ACHN (cell line): ENCODE results near the gene ZNF157.

Experiments used
- DNase-seq: peaks from one replicate; pipeline ENCODE4 v3.0.0-alpha.2; 2015
- in situ Hi-C: cut with HindIII; loops from 2 replicates; pipeline ENCODE4 v1.10.0; 2017; ENCODE audit warnings: low sequenced_read_pairs, low pct_ligation_motif_present, low pct_unique_long_range_greater_than_20kb

Gene ZNF157

DNA sequence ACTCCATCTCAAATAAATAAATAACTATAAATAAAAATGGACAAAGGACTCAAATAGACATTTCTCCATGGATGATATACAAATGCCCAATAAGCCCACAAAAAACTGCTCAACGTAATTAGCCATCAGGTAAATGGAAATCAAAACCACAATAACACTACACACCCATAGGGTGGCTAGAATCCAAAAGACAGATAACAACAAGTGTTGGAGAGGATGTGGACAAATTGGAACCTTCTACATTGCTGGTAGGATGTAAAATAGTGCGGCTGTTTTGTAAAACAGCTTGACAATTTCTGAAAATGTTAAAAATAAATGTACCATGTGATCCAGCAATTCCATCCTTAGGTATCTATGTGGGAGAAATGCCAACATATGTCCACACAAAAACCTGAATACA is 52.1 kb downstream of the ZNF157 start:
- in situ Hi-C loops: no loop called here
- no peak for DNase-seq

GRCh38 chrX:47430925-47431324 is 60.5 kb downstream of the ZNF157 start:
- no peak for DNase-seq
- in situ Hi-C loops: no loop called here

DNA sequence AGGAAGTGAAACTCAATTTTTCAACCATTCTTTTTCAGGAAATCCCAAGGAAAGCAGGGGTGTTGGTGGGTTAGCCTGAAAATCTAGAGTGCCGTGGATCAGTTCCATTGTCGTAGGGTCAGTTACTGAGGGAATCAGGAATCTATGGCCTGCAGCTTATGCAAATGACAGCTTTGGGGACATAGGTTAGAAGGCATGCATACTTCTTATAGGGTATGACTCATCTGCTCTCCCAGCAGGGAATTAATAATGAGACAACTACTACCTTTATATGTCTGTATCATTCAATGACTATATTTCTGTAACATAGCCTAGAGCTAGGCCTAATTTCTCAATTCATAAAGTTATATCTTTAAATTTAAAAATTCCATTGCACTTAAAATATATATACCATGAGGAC is 76.1 kb downstream of the ZNF157 start:
- in situ Hi-C loops: no loop called here
- no peak for DNase-seq

DNA sequence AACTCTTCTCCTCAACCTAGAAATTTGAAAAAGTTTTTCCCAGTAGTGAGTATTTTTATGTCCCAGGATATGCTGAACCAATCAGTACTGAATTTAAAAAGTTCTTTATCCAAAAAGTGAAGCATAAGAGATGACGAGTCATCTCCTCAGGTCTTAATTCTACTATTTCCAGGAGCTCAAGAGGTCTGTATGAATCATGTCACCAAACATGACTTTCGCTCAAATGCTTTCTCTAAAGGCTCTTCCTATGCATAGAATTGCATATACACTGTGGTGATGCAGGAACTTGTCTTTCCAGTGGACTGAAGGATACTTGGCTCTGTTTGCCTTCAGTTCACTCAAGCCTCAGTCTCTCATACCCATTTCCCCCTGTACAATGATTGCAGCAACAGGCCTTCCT is 76.6 kb downstream of the ZNF157 start:
- in situ Hi-C loops: no loop called here
- no peak for DNase-seq

DNA sequence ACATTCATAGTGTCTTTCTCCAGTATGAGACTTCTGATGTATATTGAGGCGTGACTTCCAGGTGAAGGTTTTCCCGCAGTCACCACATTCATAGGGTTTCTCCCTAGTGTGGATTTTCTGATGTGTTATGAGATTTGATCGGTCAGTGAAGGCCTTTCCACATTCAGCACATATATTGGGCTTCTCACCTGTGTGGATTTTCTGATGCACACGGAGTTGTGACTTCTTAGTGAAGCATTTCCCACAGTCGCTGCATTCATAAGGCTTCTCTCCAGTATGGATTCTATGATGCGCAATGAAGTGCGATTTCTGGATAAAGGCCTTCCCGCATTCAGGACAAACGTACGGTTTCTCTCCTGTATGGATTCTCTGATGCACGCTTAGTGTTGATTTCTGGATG is 77.2 kb downstream of the ZNF157 start:
- no peak for DNase-seq
- in situ Hi-C loops: no loop called here

- no peak for DNase-seq
- in situ Hi-C loops: no loop called here
Measured at GRCh38 chrX:47448165-47448806, 77.9 kb downstream of the ZNF157 start.

GRCh38 chrX:47452112-47452511 is 81.7 kb downstream of the ZNF157 start:
- no peak for DNase-seq
- in situ Hi-C loops: no loop called here

DNA sequence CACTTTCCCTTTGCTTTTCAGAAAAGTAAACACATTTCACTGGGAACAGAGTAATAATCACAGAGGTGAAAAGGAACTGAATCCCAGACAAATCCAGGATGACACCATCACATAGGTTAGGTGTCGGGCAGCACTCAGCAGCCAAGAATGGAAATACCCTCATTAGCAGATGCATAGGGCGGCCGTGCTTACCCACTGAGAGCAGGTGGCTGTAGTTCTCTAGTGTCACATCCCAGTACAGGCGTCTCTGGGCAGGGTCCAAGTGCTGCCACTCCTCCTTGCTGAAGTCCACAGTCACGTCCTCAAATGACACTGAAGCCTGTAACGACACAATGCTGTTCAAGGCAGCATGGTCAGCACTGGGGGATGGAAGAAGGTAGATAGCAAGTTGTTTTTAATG is 85.7 kb downstream of the ZNF157 start:
- DNase-seq: no peak
- in situ Hi-C loops: no loop called here

GRCh38 chrX:47458528-47458927 is 88.2 kb downstream of the ZNF157 start:
- DNase-seq: no peak
- in situ Hi-C loops: no loop called here

DNA sequence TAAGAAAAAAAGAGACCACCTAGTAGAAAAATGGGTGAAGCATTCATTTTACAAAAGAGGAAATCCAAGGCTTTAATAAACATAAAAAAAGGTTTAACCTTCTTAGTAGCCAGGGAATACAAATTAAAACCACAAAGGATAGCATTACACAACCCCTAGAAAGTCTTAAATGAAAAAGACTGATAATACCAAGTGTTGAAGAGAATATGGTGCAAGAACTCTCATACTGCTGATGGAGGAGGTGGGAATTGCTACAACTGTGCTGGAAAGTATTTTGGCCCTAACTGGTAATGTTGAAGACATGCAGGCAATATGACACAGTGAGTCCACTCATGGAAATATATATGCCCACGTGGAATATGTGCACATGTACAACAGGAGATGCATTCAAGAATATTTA is 90.2 kb downstream of the ZNF157 start:
- DNase-seq: no peak
- in situ Hi-C loops: no loop called here
